Measurements from ENCODE around the gene LENG1. TPM values are rescaled to one million over a fixed set of nuclear protein-coding genes. Genes with fewer than 3 reads are reported as not detected.
A peak's percentile ranks its signal among the peaks of the same experiment; 100 is the strongest.

LENG1 gene
- total and polyA plus RNA-seq, 9 of the 15 experiments (the other 6 are each of a cell fraction or from before 2014, with no cell fraction given): 0.30 to 10.5 (median 4.7) TPM

- TF ChIP-seq PRPF4 (IDR thresholded peaks at IDR 0.05; ENCODE audit: insufficient read depth, low read depth, low read length, poor library complexity, severe bottlenecking) (no peak), ZNF644 (tag; IDR thresholded peaks at IDR 0.05; ENCODE audit: low read depth) (peak; percentile 96), NCOA2 (IDR thresholded peaks at IDR 0.05; ENCODE audit: partially characterized antibody in 2 of 2) (no peak), TOE1 (IDR thresholded peaks at IDR 0.05; ENCODE audit: borderline replicate concordance) (peak; percentile 57), TOE1 (CRISPR knock-in tag; IDR thresholded peaks at IDR 0.05; ENCODE audit: borderline replicate concordance, low read depth) (no peak), PHTF2 (CRISPR knock-in tag; IDR thresholded peaks at IDR 0.05) (no peak), NR3C1 (CRISPR knock-in tag; IDR thresholded peaks at IDR 0.05) (no peak), RCOR1 (IDR thresholded peaks at IDR 0.05; ENCODE audit: borderline replicate concordance in 1 of 2, low read depth in 2 of 2, low read length in 2 of 2) (peak; percentile 7 to 44; a peak in 1 of 4 replicates), RBM17 (IDR thresholded peaks at IDR 0.05; ENCODE audit: borderline replicate concordance, low read depth, low read length) (no peak), ARID2 (IDR thresholded peaks at IDR 0.05) (no peak), NCOA4 (IDR thresholded peaks at IDR 0.05; ENCODE audit: partially characterized antibody) (no peak), BCL6 (CRISPR knock-in tag; IDR thresholded peaks at IDR 0.05) (0 out of 2 replicates have a peak, but pooled peaks have one; percentile 8), CC2D1A (IDR thresholded peaks at IDR 0.05) (peak; percentile 42; the same call in 1 of the 2 replicates), ZBTB12 (CRISPR knock-in tag; IDR thresholded peaks at IDR 0.05) (peak; percentile 98), OTX1 (CRISPR knock-in tag; IDR thresholded peaks at IDR 0.05) (0 out of 2 replicates have a peak, but pooled peaks have one; percentile 58), ZNF253 (CRISPR knock-in tag; conservative IDR thresholded peaks at IDR 0.05) (no peak), ZNF586 (CRISPR knock-in tag; conservative IDR thresholded peaks at IDR 0.05) (no peak), SRF (CRISPR knock-in tag; IDR thresholded peaks at IDR 0.05) (no peak), ZC3H11A (IDR thresholded peaks at IDR 0.05; ENCODE audit: low read depth, low read length) (no peak), TAL1 (IDR thresholded peaks at IDR 0.05) (no peak), JUND (IDR thresholded peaks at IDR 0.05; ENCODE audit: borderline replicate concordance, low read depth, low read length) (peak; percentile 77), JUND (tag; IDR thresholded peaks at IDR 0.05; ENCODE audit: borderline replicate concordance, low read depth, low read length) (peak; percentile 26; the same call in 2 of the 3 replicates), SAFB (IDR thresholded peaks at IDR 0.05; ENCODE audit: borderline replicate concordance, low read depth, low read length) (no peak), POLR2AphosphoS5 (IDR thresholded peaks at IDR 0.05; ENCODE audit: control insufficient read depth, insufficient read depth, low read depth, low read length) (peak; percentile 81)
- TF ChIP-seq, protein P1, sequence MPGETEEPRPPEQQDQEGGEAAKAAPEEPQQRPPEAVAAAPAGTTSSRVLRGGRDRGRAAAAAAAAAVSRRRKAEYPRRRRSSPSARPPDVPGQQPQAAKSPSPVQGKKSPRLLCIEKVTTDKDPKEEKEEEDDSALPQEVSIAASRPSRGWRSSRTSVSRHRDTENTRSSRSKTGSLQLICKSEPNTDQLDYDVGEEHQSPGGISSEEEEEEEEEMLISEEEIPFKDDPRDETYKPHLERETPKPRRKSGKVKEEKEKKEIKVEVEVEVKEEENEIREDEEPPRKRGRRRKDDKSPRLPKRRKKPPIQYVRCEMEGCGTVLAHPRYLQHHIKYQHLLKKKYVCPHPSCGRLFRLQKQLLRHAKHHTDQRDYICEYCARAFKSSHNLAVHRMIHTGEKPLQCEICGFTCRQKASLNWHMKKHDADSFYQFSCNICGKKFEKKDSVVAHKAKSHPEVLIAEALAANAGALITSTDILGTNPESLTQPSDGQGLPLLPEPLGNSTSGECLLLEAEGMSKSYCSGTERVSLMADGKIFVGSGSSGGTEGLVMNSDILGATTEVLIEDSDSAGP (CRISPR knock-in tag; IDR thresholded peaks at IDR 0.05): 0 out of 2 replicates have a peak, but pooled peaks have one; percentile 41
Measured at GRCh38 chr19:54115109-54116063, 44.1 kb downstream of the LENG1 start, which contains the start of the genes PRPF31 and TFPT (continued).

Data from K562 (cell line).